Peyer's patch (tissue), 4 donors: ENCODE measurements around the gene SCP2.

Experiments
- CTCF ChIP-seq, 6 experiments: fragments of 450-650 bp in 4 of 6; fragments of 200-600 bp in 2 of 6; sonication (generic) in 1 of 6; IDR thresholded peaks; one replicate each; pipeline ENCODE4 v1.5.1; 2017 to 2019; ENCODE audit warnings: antibody characterized with exemption in 6 of 6, mild to moderate bottlenecking in 3 of 6, moderate library complexity in 1 of 6
- POLR2A ChIP-seq, 2 donors: fragments of 450-650 bp; IDR thresholded peaks; one replicate each; pipeline ENCODE4 v1.5.1; 2017; ENCODE audit warnings: antibody characterized with exemption in 2 of 2, mild to moderate bottlenecking in 2 of 2, moderate library complexity in 2 of 2

GRCh38 chr1:53089478-53090226 lies 162.6 kb downstream of the SCP2 start:
- TF ChIP-seq CTCF (IDR thresholded peaks at IDR 0.05) (no peak), POLR2A (IDR thresholded peaks at IDR 0.05) (no peak)
